PFSK-1 (cell line): ENCODE measurements around the gene PELO.

Experiments used
- SIN3A ChIP-seq: IDR thresholded peaks from 2 replicates; pipeline ENCODE4 v1.6.1; 2012; ENCODE audit warnings: mild to moderate bottlenecking, low read length, moderate library complexity, borderline replicate concordance; ENCODE audit not compliant: insufficient read depth
- TAF1 ChIP-seq: IDR thresholded peaks from 2 replicates; pipeline ENCODE4 v1.6.1; 2012; ENCODE audit warnings: low read length, control low read depth, borderline replicate concordance; ENCODE audit not compliant: insufficient read depth

GRCh38 chr5:52758014-52758413 is 29.7 kb upstream of the PELO start:
- no peak for TF ChIP-seq SIN3A
- TF ChIP-seq TAF1 = no peak
